ENCODE data around the gene C10orf120.
A peak's percentile ranks its signal among the peaks of the same experiment; 100 is the strongest.

C10orf120 gene

DNA sequence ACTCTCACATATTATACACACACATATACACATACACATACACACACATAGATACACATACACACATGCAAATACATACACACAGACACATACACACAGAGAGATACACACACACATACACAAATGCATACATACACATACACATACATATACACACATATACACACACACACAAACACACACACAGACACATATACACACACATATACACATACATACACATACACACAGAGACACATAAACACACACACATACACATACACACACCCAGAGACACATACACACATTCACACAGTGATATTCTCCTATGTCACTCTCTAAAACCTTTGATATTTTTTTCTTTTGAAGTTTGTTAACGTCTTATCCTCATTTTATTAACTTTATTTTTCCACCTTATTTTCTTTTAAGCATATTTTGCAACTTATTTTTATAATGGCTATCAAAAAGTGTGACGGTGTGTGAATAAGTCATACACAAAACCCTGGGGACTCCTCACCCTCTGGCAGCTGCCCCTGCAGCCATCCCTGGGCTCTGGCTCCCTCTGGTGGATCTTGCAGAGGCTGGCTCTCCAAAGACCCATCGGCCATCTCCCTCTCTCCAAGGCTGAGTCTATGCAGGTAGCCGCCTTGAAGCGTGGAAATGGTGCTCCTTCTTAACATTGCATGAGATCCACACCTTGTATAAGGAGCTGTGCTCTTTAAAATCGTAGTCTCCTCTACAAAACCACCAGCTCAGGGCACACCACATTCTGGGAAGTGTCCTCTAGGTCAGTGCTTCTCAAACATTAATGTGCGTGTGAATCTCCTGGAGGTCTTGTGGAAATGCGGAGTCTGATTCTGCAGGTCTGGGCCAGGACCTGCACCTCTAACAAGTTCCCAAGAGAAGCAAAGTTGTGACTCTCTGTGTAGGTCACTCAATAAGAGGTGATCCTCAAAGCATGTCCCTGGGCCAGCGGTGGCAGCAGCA is 4.1 kb upstream of the C10orf120 start:
- DNase-seq (ENCODE audit: low read depth in 2 of 2): peak; percentile 9 to 52

DNA sequence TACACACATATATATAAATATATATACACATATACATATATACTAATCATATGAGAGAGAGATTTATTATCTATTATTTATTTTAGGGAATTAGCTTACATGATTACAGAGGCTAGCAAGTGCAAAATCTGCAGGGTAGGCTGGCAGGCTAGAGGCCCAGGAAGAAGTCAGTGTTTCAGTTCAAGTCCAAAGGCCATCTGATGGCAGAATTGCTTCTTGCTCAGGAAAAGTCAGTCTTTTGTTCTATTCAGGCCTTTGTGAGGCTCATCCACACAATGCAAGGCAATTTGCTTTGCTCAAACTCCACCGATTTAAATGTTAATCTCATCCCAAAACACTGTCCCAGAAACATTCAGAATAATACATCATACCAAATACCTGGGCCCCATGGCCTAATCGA is 2.6 kb upstream of the C10orf120 start:
- no peak for DNase-seq (ENCODE audit: low read depth in 2 of 2)

DNA sequence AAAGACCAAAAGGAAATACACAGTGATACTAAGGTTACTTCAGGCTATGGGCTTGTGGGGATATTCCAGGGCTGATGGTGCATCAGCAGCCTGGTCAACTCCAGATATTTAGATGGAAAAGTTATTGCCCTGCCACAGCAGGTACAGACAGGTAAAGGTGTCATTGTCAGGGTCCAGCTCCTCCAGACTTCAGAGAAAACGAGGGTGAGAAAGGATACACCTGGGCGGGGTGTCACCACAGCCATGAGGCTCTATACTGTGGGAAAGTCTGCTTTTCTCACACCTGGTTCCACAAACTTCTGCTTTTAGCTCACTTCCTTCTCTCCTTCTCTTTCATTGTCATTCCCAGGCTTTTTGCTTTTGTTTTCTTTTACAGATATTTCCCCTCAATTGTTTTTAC is 2.0 kb upstream of the C10orf120 start:
- DNase-seq (ENCODE audit: low read depth in 2 of 2): no peak

DNA sequence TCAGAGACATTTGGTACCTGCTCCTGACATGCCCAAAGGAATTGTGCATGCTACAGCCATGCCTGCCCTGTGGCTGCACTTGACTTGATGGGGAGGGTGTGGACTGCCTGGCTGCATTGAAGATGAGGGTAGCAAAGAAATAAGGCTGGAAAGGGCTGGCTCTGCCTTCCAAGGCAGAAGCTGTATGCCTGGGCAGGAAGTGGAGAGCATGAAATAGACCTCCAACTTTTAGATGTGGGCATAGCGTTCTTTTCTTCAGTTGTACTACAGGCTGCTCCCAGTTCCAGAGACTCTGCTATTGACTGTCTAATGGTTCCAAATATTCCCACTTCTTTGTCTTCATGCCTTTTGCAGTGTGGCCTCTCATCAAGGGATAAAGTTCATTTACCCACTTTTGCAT is 3.0 kb downstream of the C10orf120 start:
- DNase-seq (ENCODE audit: low read depth in 2 of 2): no peak

DNA sequence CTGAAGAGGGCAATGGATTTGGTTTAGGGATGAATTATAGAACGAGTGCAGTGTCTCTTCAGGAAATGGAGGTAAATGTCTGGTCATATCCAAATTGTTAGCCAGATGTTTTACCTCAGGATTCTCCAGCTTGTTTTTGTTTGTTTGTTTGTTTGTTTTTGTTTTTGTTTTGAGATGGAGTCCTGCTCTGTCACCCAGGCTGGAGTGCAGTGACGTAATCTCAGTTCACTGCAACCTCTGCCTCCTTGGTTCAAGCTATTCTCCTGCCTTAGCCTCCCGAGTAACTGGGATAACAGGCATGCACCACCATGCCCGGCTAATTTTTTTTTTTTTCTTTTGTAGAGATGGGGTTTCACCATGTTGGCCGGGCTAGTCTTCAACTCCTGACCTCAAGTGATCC is 6.9 kb downstream of the C10orf120 start:
- no peak for DNase-seq (ENCODE audit: low read depth in 2 of 2)

DNA sequence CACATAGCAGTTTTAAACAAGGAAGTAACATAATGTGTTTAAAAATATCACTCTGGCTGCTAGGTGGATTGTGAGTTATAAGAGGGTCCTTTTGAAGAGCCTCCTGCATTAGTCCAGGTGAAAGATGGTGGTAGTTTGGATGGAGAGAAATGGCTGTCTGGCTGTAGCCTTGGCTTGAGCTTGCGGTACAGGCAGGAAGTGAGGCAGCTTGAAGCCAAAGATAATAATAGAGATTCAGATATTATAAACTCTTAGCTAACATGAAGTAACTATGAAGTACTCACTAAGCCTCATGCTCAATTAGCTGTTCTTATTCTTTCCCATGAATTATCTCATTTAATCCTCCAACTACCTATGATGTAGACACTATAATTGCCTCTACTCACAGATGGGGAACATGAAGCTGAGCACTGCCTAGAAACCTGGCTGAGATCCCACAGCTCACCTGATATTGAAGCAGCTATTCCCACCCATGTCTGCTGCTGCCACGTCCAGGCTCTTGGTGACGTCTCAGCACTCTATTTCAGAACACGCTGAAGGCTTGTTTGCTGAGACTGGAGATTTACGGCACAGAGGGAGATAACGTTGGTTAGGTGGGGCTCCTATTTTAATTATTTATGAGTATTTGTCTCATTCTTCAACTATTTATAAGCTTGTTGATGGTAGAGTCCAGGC is 10.4 kb downstream of the C10orf120 start:
- no peak for DNase-seq (ENCODE audit: low read depth in 2 of 2)

DNA sequence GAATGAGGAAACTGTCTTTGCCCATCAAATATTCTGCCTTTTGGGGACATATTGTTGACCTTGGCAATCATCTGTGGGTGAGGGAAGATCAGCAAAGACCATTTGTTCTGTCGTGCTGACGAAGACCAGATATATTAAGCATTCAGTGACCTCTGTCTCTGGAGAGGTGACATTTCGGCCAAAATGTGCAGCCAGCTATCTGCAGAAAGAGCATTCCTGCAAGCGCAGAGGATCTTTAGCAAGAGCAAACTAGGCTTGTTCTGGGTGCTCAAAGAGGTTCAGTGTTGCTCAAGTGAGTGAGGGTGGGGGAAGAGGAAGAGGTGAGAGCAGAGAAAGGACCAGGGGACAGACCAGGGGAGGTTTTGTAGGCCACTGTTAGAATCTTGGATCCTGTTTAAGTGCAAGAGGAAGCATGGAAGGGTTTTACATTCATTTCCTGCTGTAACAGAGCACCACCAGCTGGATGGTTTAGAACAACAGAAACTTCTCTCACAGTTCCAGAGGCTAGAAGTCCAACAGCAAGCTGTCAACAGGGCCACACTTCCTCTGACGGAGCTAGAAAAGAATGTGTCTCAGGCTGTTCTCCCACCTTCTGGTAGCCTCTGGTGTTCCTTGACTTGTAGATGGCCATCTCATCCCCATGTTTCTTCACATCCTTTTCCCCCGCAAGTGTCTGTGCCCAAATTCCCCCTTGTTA is 11.2 kb downstream of the C10orf120 start:
- DNase-seq (ENCODE audit: low read depth in 2 of 2): no peak

DNA sequence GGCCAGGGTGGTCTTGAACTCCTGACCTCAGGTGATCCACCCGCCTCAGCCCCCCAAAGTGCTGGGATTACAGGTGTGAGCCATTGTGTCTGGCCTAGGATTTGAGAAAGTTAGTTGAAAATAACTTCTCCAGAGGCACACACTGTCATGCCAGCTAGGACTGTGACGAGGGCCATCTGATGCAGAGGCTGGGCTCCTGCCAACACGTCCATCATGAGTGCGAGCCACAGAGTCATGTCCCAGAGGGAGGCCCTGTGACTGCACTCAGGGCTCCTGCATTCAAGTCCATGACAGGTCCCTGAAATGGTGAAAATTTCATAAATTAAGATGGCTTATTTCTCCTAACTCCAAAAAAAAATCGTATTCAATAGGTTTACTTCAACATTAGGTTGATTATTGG is 17.1 kb downstream of the C10orf120 start:
- no peak for DNase-seq (ENCODE audit: low read depth in 2 of 2)

DNA sequence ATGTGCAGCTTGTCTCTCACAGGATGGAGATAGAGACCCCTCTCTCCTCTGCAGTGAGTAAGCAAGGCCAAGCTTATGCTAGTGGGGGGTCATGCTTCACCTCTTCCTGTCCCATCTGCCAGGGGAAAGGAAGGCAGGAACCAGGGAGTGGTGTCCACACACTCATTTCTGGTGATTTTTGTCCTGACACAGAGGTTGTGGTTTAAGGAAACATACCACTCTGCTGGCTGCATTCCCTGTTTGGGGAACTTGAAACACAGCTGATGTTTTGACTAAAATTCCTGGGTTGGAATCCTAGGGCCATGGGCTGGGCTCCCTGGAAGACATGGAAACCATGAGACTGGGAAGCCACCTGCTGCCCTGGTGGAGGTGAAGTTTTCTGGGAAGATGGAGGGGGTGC is 21.4 kb downstream of the C10orf120 start:
- no peak for DNase-seq (ENCODE audit: low read depth in 2 of 2)

DNA sequence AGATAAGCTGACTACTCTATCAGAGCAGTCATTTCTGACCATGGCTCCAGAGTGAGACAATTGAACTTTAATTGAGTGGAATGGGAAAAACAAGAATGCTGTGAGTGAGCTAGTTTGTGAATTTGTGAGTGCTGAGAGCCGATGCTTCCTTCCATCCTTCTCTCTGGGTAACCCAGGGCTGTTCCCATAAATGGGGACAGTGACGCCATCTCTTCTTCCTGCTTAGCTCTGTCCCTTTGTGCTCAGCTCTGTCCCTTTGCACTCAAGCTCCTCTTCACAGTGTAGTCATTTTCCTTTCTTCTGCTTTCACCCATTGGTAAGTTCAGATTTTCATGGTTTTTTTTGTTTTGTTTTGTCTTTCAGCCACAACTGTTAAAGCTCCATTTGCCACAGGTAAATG is 24.4 kb downstream of the C10orf120 start:
- no peak for DNase-seq (ENCODE audit: low read depth in 2 of 2)

DNA sequence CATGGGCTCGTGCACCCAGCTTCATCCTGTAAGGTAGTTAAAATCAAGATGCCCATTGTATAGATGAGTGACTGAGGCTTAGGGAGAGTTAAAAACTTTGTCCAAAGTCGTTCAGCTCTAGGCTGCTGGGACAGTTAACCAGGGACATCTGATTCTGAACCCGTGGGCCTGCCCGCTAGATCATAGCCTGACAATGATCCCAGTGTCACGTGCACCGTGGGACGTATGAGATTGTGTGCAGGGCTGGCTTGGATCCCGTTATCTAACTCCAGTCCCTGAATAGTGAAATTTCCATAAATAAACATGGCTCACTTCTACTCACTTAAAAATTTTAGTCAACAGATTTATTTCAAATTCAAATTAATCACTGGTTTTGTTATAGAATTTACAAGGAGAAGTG is 24.9 kb downstream of the C10orf120 start:
- no peak for DNase-seq (ENCODE audit: low read depth in 2 of 2)

DNA sequence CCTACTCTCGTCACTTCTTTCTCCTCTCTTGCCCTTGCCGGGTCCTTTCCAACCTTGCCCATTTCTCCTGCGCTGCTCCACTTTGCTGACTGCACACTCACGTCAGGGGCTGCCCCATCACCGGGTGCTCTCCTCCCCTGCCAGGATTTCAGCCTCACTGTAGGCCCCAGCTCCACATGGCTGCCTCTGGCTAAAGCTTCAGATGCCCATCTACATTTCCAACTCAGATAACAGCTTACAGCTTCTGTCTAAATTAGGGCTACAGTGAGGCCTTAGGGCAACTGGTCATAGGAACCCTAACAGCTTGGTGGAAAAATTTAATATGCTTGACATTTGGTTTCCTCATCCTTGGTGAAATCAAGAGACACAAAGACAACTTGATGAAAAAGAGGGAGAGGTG is 25.9 kb downstream of the C10orf120 start:
- no peak for DNase-seq (ENCODE audit: low read depth in 2 of 2)

DNA sequence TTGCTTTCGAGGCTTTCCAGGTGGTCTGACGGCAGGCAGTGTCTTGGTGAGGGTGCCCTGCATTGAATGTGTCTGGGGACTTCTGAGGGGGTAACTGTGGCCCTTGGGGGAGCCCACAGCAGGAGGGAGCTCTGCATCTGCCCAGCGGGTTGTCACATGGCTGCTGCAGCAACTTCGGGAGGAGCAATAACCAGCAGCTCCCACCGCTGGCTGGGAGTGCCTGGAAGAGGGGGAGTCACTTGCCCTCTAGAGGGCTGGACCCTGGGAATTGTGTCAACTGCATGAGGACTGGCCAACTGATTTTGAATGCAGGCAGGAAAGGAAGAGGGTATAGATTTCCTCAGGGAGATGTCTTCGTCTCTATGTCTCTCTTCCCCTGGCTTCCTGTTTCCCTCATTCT is 26.4 kb downstream of the C10orf120 start:
- DNase-seq (ENCODE audit: low read depth in 2 of 2): no peak

DNA sequence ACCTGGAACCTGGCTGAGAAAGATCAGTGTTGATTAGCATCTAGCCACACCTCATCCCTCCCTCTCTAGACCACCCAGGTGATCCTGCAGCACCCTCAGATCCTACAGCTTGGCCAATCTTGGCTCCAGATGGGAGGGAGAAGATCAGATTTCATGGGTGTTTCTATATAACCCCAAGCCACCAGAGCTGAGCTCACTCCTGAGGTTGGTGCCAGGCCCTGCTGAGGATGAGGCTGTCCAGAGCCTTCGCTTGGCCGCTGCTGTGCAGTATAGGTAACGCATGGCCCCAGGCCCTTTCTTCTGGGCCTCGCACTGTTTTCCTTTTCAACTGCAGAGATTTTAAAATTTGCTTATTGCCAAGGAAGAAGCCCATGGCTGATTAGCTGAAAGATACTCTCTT is 27.0 kb downstream of the C10orf120 start:
- no peak for DNase-seq (ENCODE audit: low read depth in 2 of 2)

DNA sequence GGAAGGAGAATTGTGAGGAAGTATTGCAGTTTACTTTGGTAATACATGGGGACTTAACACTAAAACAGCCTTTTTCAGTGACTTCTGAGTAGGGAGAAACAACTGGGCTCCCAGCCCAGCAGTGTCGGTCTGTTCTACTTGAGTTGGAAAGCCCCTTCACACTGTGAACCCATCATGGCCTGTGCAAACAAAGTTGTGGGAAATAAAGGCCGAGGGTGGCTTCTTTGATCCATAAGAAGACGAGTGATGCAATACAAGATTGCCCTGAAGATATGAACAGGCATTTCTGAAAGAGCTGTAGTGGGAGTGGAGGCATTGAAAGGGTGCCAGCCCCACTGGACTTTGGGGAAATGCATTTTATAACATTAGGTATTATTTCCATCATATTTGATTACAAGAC is 28.3 kb downstream of the C10orf120 start:
- no peak for DNase-seq (ENCODE audit: low read depth in 2 of 2)

DNA sequence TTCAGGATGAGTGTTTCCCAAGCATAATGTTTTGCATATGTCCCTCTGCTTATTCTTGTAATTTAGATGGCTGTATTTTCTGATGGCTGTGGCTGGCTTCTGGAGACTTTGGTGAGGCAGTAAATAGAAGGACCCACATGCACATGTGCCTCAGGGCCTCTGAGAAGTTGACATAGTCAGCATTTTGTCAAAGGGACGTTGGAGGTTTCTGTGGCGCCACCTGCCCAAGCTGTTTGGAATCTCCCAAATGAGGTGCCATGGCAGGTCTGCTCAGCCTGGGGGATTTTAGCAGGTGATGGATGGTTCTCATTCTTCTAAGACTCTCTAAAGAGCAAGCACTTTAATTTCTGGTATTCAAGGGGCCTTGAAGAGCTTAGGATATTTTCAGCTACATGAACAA is 29.8 kb downstream of the C10orf120 start:
- no peak for DNase-seq (ENCODE audit: low read depth in 2 of 2)

DNA sequence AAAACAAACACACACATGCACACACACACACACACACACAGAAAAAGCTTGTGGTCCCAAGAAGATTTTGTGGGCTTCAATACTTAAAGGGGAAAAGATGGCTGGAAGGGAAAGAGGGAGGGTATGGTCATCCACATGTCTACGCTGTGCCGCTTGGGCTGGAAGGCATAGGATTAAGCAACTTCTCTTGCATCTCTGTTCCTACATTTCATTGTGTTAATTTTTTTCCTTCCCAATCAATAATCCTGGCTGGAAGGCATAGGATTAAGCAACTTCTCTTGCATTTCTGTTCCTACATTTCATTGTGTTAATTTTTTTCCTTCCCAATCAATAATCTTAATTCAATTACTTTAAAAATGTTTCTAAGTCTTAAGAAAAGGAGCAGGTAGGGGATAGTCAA is 30.6 kb downstream of the C10orf120 start:
- no peak for DNase-seq (ENCODE audit: low read depth in 2 of 2)

DNA sequence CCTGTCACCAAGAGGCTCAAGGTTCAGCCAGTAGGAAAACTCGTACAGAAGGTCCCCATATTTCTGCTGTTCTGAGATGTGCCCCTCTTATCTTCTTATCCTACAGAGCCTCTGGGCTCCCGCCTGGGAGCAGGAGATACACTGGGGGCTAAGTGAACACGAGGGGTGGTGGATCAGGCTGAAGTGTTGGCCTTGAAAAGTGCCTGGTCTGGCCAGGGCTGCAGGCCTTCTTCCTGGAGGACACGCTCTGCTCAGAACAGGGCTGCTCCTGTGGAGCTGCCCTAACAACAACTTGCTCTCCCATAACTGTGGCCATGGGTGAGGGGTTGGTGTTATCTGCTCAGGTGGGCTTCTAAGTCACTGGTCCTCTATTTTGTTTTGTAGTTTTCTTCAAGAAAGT is 33.7 kb downstream of the C10orf120 start:
- no peak for DNase-seq (ENCODE audit: low read depth in 2 of 2)

DNA sequence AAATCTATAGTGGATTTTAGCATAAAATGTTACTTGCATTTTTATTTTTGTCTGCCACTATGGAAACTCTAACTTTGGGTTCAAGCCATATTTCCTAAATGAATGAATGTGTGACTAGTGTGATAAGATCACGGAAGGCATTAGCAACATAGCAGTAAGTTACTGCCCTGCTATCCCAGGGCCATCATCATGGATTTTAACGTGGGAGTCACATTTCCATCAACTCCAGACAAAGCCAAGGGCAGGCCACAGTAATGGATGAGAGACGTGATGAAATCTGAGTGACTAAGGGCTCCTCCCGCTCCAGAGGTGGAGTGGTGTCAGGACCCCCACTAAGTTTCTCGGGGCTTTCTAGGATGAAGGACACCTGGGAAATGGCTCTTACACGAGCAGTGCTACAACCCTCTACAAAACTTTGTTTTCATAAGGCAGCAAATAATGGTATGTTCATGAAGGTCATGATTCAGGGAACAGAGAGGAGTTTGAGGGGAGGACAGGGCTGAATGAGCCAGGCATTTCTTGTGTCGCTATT is 34.3 kb downstream of the C10orf120 start:
- no peak for DNase-seq (ENCODE audit: low read depth in 2 of 2)

DNA sequence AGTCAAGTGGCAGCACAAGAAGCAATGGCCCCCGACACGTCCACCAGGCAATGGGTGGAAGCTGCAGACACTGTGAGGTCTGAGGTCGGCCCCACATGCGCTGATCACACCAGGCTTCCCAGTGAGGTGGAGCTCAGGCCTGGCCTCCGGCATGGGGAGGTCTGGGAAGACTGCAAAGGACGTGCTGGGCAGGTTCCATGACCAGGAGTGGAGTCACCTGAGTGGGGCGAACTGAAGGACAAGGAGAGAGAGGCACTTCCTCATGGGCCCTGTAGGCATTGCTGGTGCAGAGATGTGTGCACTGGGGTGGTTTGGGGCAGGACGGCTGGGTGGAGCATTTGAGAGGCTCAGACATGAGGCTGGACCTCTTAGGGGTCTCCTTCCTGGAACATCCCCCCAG is 35.1 kb downstream of the C10orf120 start:
- DNase-seq (ENCODE audit: low read depth in 2 of 2): no peak

DNA sequence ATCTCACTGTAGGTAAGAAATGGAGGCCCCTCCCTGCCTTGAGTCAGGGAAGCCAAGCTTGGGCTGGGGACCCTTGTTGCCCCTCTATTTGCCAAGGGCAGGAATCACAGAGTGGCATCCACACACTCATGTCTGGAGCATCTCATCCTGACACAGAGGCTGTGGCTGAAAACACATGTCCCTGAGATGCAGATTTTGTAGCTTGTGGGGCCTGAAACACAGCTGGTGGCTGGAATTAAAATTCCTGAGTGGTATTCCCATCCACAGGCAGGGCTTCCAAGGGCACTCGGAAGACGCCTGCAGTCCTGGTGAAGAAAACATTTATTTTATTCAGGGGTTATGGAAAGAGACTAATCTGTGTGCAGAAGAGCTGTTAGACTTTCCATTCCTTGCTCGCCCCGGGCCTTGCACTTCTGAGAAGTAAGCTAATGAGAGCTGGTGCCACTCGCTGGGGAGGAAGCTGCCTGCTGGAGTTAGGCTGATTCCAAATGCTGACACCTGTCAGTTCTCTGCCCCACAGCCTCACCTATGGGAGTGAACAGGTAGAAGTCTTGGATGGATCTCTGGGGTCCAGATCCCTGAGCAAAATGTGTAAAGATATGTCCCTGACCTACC is 36.0 kb downstream of the C10orf120 start:
- DNase-seq (ENCODE audit: low read depth in 2 of 2): no peak

DNA sequence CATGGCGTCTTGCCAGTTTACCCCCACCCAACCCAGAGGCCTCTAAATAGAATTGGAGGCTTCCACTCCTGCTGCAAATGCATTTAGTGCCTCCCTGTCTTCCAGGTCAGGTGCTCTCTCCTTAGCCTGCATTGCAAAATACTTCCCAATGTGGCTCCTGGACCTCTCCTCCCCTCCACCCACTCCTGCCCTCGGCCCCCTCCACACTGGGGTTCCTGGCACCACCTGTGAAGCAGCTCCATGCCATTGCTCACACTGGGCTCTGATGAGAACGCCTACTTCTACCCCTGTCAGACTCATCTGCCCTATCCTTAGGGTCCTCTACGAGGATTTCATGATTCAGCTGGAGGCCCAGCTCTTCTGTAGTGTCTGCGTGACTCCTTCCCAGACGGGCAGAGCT is 37.4 kb downstream of the C10orf120 start:
- DNase-seq (ENCODE audit: low read depth in 2 of 2): no peak

All from stimulated activated CD4-positive, alpha-beta T cell treated with anti-CD3 and anti-CD28 coated beads, Interleukin-12 subunit alpha, Interleukin-12 subunit beta, amount 100 ng/mL, for 24 hours (primary cell).